Ovary (tissue), 9 donors: ENCODE data around the gene SMAD3. TPM values are rescaled to one million over a fixed set of nuclear protein-coding genes. Genes with fewer than 3 reads are reported as not detected.

Experiments
- DNase-seq, 5 donors: peaks; one replicate each; pipeline ENCODE4 v3.0.0-alpha.2; 2019 to 2020
- H3K27ac ChIP-seq, 2 donors: fragments of 200-600 bp; one replicate each; pipeline versions ENCODE4 v1.5.1 to v1.8.0; 2019 to 2022
- H3K27me3 ChIP-seq: fragments of 200-600 bp; one replicate; pipeline ENCODE4 v1.8.0; 2022
- H3K36me3 ChIP-seq: fragments of 200-600 bp; sonication (generic); one replicate; pipeline ENCODE4 v1.5.1; 2019
- H3K4me1 ChIP-seq: one replicate; pipeline ENCODE4 v1.8.1; 2013; ENCODE audit warnings: mild to moderate bottlenecking, moderate library complexity; ENCODE audit not compliant: insufficient read depth
- H3K4me3 ChIP-seq: fragments of 200-600 bp; sonication (generic); one replicate; pipeline ENCODE4 v1.5.1; 2017
- H3K9me3 ChIP-seq, 2 donors: fragments of 200-600 bp in 1 of 2; sonication (generic) in 1 of 2; one replicate each; pipeline versions ENCODE4 v1.5.1 to v1.8.1; 2013 to 2019; ENCODE audit warnings: mild to moderate bottlenecking in 1 of 2, moderate library complexity in 1 of 2
- CTCF ChIP-seq, 3 donors: fragments of 450-650 bp in 2 of 3; fragments of 200-600 bp in 1 of 3; IDR thresholded peaks; one replicate each; pipeline versions ENCODE4 v1.5.1 to v1.8.0; 2016 to 2022; ENCODE audit warnings: antibody characterized with exemption in 3 of 3, mild to moderate bottlenecking in 1 of 3
- EP300 ChIP-seq: sonication (generic); formaldehyde crosslinking; IDR thresholded peaks from one replicate; pipeline ENCODE4 v1.6.1; 2017; ENCODE audit warnings: antibody characterized with exemption
- POLR2A ChIP-seq: fragments of 450-650 bp; IDR thresholded peaks from one replicate; pipeline ENCODE4 v1.6.1; 2017; ENCODE audit warnings: antibody characterized with exemption, mild to moderate bottlenecking, moderate library complexity
- WGBS, 3 donors: extraction: QIAGEN DNeasy Blood & Tissue Kit in 1 of 3; methylation state at CpG; one replicate each; pipeline versions ENCODE4 v1.1.5 to v1.1.7; 2013 to 2017; 5-methylcytosine and 5-hydroxymethylcytosine counted together
- intact Hi-C, 4 donors: fragments of 100-400 bp; cut with DNase I; formaldehyde crosslinking; loops; one replicate each; pipeline versions ENCODE4 v1.11.0 to v1.15.1; 2022 to 2023
- polyA plus RNA-seq, 2 donors: library from polyadenylated mRNA; stranded (reverse); fragments of 200-250 nt in 1 of 2; fragments of 350-450 nt in 1 of 2; fragmentation: Illumina TruSeq in 1 of 2; extraction: RNeasy Lipid Tissue Mini Kit (QIAGEN cat#74804) in 1 of 2; gene quantifications; one replicate each; pipeline ENCODE4 v1.2.3, GENCODE V29; 2013 to 2014
- total RNA-seq, 7 donors: library from RNA; depleted of rRNA in 2 of 7; stranded (reverse); fragments of >200 nt in 2 of 7; fragmentation: NEBNext Ultra II Directional in 3 of 7; extraction: Animal tissue kit (Norgen Biotek cat#: 25700) in 3 of 7; gene quantifications; one replicate each; pipeline versions ENCODE4 v1.1.0 to v1.2.4, GENCODE V29; 2016 to 2023
- donor health status: DM: no; HTN: no; CAD: no; lungs with moderate emphysema.
- donor health status: DM: no; HTN: no; CAD: no.
- donor health status: Bipolar disorder and iron deficiency.
- donor health status: DM: yes; HTN: yes; CAD: no.
- donor health status: DM: no; HTN: no; CAD: no.
- donor health status: DM: yes; HTN: yes; CAD: no.

SMAD3 gene
- total and polyA plus RNA-seq, 9 donors = 18.7 to 78.6 (median 46.0) TPM

DNA sequence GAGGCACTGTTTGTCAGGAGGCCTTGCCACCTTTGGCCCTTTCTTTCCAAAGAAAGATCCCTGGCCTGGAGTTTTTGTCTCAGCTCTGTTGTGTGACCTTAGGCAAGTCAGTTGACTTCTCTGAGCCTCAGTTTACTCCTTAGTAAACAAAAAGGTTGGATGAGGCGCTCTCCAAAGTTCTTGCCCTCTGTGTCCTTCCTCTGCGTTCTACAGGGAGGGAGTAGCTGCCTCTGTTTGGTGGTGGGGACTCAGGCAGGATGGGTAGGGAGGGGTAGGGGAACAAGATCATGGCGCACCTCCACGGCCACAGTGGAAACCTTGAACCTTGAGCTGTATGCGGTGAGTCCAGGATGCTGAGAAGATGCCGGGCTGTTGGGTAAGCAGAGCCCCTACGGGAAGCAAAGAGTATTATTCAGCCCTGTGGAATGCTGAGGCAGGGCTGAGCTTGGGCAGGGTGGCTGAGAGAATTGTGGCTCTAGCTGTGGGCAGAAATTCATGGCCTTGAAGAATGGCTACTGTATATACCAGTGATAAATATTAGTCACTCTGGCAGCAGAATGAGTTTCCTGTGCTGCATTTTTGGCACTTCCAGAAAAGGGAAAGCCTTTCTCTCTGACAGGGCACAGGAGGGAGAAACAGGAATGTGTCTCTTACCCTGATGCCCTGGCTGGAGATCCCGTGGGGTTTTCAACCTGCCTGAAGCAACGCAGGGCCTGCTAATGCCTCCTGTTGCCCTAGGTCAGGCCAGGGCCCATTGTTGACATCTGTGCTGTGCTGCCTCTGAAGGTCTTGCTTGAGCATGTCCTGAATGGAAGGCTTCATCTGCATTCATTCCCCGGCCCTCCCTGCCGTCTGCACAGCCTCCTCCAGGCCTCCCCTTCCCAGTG is 39.9 kb downstream of the SMAD3 start:
- TF ChIP-seq POLR2A (no peak), EP300 (no peak), CTCF (IDR thresholded peaks at IDR 0.05) (peak in 1 of 3 donors; percentile 28)
- DNase-seq = peak; percentile 59 to 74 (median 66)
- Histone ChIP-seq H3K36me3 (no peaks in the 10 kb centered on the region), H3K27ac (peak overlapping the region; percentile 40 to 58), H3K4me1 (peaks cover 46% of the 10 kb centered on the region), H3K4me3 (no peak overlapping the region), H3K27me3 (no peaks in the 10 kb centered on the region), H3K9me3 (no peaks in the 10 kb centered on the region)
- intact Hi-C loops = no loop called here
- 16 to 27% (median 19%) methylated on average over 11 of the region's 11 CpGs for WGBS, 3 donors

GRCh38 chr15:67105991-67106763 is 40.8 kb downstream of the SMAD3 start:
- intact Hi-C loops = no loop called here

GRCh38 chr15:67106764-67107013 is 41.3 kb downstream of the SMAD3 start:
- no peaks in the 10 kb centered on the region for H3K9me3 ChIP-seq
- TF ChIP-seq EP300 (no peak), CTCF (IDR thresholded peaks at IDR 0.05) (no peak), POLR2A (no peak)
- no peak overlapping the region for H3K4me3 ChIP-seq
- 14 to 29% (median 19%) methylated on average over 2 of the region's 2 CpGs for WGBS, 3 donors
- H3K27ac ChIP-seq = no peak overlapping the region
- no peak for DNase-seq
- H3K4me1 ChIP-seq = peaks cover 48% of the 10 kb centered on the region
- intact Hi-C loops = no loop called here
- no peaks in the 10 kb centered on the region for H3K27me3 ChIP-seq
- no peaks in the 10 kb centered on the region for H3K36me3 ChIP-seq

More at GRCh38 chr15:67105991-67106763, 40.8 kb downstream of the SMAD3 start:
- 80 to 92% (median 83%) methylated on average over 8 of the region's 8 CpGs for whole genome bisulfite sequencing, 3 donors
- H3K27me3 ChIP-seq = no peaks in the 10 kb centered on the region
- no peak overlapping the region for H3K4me3 ChIP-seq
- TF ChIP-seq EP300 = no peak
- no peaks in the 10 kb centered on the region for H3K36me3 ChIP-seq
- peaks cover 48% of the 10 kb centered on the region for H3K4me1 ChIP-seq
- DNase-seq = peak in 1 of 5 donors; percentile 18
- peak overlapping the region in 1 of 2 donors; percentile 58 for H3K27ac ChIP-seq
- no peaks in the 10 kb centered on the region for H3K9me3 ChIP-seq

DNA sequence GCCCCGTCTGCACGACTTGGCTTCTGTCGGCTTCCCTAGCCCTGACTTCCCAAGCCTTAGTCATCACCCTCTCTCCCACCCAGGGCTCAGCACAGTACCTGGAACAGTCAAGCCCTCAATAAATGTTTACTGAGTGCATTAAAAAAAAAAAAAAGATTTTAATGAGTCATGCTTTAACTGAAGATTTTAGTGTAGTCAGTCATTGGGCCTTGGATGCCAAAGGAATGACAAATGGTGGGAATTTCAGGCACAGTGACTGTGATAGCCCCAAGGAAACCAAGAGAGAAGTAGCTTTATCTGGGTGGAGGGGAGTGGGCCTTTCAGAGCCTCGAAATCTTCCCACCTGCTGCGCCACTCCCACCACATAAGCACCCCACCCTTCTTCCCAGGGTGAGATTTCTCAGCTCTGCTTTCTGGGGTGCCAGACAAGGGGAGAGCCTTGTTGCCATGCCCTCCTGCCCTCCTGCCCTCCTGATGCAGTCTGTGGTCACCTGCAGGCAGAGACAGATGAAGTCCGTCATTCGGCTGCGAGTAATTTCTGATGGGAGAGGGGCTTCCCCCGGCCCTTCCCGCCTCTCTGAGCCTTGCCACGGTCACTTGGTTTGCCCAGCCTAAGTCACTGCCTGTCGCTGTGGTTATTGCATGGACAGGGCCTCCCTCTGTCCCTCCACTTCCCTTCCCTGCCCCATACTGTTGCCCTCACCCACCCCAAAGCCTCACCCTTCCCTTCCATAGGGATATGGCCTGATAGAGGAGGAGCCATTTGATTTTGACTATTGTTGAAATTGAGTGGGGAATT is 41.8 kb downstream of the SMAD3 start:
- WGBS, 3 donors = 64 to 67% (median 65%) methylated on average over 12 of the region's 12 CpGs
- DNase-seq = peak; percentile 63 to 79 (median 65)
- H3K4me1 ChIP-seq = peaks cover 44% of the 10 kb centered on the region

More for the DNA sequence above, 41.8 kb downstream of the SMAD3 start:
- no peaks in the 10 kb centered on the region for H3K36me3 ChIP-seq
- H3K9me3 ChIP-seq = no peaks in the 10 kb centered on the region
- TF ChIP-seq POLR2A (no peak), EP300 (no peak), CTCF (IDR thresholded peaks at IDR 0.05) (no peak)
- peak overlapping the region; percentile 39 to 65 for H3K27ac ChIP-seq
- no peaks in the 10 kb centered on the region for H3K27me3 ChIP-seq
- intact Hi-C loops = no loop called here
- no peak overlapping the region for H3K4me3 ChIP-seq
